Measurements from ENCODE around the gene ORC6.

The ORC6 gene

DNA sequence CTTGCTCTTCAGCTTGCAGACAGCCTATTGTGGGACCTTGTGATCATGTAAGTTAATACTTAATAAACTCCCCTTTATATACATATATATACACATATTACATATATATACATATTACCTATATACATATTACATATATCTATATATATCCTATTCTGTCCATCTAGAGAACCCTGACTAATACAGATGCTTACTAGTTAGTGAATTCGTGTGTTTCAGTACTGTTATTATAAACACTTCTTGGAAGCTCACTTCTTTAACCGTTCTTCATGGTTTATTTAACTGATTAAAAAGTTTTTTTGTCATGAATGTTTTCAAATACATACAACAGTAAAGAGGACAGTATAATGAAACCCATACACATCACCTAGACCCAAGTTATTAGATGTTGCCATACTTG lies 12.6 kb downstream of the ORC6 start:
- DNase-seq = no peak

DNA sequence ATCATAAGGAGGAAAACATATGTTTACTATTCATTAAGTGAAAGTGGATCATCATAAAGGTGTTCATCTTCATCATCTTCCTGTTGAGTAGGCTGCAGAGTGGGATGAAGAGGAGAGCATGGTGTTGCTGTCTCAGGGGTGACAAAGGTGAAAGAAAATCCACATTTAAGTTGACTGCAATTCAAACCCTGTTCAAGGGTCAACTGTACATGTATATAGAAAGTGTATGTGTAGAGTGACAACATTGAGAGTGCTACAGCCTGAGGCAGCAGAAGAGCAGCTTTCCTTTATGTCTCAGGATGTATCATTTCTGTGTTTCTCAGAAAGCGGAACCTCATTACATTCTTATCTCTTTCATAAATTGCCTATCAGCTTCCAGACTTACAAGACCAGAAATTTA lies 17.2 kb downstream of the ORC6 start:
- no peak for DNase-seq

DNA sequence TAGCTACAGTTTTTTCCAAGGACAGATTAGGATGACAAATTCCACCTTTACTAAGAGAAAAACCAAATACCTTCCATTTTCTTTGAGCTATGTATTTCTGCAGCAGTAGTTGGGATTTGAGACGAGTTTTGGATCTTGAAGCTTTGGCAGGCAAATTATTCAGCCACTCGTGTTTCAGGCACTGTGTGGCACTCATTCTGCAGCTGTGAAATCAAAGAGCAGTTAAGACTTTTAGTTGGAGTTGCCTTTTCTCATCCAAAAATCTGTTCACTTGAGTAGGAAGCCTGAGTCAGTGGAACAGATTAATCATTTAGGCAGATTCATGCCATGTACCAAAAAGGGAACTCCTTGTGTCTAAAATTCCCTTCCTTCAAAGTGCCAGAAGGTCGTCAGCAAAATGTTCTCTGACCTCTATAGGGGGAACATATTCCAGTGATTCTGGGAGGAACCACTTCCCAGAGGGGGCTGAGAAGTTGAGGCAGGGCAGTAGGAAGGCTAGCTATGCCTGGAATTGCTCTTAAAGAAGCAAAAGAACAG lies 20.1 kb downstream of the ORC6 start:
- DNase-seq = no peak

DNA sequence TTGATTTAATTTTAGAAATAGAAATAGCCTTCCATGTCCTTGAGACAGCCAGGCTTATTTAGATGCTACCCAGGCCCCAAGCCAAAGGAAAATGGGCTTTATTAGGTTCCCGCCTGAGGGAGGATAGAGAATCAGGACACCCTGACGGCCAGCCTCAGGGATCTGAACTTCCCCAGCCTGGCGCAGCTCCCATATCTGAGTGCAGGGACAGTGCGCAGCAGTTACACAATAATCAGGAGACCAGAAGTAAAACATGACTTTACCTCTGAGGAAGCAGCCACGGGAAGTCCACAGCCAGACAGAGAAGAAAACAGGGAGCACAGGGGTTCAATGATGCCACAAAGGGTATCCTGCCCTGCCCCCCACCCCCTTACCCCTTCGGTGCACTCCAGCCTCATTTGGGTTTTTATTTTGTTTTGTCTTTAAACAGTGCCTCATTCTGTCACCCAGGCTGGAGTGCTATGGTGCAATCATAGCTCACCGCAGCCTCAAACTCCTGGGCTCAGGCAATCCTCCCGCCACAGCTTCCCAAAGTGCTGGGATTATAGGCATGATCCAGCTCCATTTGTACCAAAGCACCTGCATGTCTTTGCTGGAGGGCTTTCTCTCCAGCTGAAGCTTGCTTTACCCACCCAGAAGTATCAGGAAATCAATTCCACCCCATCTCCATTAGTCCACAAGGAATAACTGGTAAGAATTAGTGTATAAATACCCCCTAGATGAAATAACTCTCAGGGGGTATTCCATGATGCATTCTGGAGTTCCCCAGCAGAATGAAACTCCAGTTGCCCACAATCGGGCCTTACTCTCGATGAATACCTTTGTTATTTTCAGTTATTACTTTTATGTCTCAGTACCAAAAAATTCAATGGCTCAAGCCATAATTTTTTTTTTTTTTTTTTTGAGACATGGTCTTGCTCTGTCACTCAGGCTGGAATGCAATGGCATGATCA lies 21.9 kb downstream of the ORC6 start:
- no peak for DNase-seq

DNA sequence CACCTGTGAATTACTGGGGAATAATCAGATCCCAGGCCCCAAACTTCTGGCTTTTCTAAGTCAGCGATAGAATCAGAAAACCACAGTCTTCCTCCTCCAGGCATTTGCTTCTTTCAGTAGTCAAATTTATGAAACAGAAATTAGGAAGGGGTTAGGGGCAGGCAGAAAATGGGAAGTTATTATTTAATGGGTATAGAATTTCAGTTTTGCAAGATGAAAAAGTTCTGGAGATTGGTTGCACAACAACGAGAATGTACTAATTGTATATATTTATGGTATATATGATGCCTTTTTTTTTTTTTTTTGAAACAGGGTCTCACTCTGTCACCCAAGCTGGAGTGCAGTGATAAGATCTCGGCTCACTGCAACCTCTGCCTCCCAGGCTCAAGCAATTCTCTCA lies 23.5 kb downstream of the ORC6 start:
- no peak for DNase-seq

DNA sequence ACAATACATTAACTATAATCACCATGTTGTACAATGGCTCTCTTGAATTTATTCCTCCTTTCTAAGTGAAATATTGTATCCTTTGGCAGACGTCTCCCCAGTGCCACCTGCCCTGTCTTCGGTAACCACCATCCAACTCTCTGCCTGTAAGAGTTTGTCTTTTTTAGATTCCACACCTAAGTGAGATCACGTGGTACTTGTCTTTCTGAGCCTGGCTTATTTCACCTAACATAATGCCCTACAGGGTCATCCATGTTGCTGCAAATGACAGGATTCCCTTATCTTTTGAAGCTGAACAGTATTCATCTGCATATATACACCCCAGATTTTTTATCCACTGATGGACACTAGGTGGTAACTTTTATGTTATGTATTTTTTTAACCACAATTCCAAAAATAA lies 24.2 kb downstream of the ORC6 start:
- DNase-seq = no peak

DNA sequence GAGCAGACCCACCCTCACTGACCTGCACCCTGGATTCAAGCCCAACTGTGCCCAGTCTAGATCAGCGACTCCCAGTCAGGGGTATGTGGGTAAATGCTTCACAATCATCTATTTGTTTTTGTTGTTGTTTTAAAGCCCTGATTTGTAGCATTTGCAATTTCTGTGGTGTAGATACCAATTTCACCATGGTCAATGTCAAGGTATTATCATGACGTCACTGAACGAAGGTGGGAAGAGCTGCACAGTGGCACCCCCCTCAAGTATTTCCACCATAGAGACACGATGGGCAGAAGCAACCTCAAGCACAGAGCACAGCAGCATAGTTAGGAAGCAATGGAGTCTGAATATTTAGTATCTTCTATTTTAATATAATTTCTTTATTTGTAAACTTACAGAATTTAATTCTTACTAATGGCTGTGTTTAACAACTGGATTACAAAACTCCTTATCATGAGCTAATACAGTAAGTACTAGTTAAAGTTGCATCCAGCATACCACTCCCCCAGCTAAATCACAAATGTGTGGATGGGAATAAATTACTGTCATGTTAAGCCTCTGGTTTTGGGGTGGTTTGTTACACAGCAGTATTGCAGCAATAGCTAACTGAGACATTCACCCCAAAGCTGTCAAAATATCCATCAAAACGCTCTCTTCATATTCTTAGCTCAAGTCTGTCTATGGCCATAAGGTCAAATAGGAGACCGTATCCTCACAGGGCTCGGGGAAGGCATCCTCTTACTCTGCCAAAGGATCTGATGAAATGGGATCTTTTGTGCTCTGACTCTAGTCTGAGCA lies 25.5 kb downstream of the ORC6 start:
- DNase-seq = no peak

DNA sequence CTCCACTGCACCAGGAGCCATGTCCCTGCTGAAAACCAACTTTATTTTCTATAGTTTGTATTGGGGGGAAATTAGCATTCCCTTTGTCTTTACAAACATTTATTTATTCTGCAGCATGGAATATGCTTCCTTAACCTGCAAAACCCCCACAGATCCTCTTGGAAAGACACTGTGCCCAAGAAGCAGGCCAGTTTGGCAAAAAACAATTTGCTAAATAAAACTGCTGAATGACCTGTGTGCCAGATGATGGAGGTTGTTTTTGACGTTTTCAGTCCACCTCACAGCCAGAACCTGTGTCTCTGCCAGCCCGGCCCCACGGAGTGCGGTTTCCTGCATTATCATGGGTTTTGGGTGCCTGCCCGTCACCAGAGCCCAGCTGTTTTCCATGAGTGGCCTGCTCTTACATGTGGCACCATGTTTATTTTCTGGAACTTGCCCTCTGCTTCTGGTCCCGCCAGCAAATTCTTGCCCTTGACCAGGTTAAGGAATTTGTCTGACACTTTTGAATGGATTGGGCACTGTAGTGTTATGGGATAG lies 26.4 kb downstream of the ORC6 start:
- no peak for DNase-seq

DNA sequence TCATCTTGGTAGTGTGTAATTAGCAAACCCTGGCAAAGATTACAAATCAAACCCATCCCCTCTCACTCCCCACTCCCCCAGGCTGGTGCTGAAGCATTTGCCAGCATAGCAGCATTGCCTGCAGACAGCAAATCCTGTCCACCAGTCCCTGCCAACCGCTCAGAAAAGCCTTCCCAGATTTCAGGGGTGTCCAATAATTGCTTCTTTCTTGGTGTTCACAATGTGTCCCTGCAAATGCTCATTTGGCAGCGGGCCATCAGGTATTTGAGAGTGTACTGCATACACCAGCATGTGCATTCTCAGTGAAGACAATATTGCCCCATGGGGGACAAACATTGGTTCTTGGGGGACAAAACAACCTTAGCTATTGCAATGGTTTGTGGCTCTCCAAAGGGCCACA lies 28.2 kb downstream of the ORC6 start:
- no peak for DNase-seq

DNA sequence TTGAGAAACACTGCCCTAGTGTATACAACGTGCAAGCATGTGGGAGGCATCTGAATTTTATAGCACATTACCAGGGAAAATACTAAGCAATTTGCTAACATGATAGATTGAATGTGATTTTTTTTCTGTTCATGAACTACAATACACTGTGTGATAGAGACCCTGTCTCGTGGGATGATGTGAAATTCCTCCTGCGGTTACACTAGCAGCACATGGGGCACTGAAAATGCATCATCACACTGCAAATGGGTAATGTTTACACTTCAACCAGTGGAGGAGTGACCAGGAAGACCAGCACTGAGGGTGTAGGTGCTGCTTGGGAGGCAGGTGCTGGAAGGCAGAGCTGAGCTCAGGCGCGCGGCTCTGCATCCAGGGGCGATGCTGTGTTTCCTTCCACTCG lies 28.8 kb downstream of the ORC6 start:
- no peak for DNase-seq

DNA sequence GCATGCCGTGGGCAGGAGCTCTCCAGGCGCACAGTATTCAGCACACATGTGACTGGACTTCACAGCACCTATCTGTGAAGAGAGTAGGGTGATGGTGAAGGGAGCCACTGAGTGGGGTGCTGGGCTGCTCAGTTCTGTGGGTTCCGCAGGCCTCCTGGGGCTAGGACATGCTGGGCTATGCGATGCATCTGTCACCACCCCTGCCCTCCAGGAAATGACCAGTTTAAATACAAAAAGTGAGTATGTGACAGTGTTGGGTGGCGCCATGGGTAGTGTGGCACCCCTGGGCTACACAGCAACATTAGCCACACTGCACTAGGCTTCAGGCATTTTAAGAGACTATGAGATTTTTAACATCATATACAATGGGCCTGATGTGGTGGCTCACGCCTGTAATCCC lies 30.1 kb downstream of the ORC6 start:
- no peak for DNase-seq

DNA sequence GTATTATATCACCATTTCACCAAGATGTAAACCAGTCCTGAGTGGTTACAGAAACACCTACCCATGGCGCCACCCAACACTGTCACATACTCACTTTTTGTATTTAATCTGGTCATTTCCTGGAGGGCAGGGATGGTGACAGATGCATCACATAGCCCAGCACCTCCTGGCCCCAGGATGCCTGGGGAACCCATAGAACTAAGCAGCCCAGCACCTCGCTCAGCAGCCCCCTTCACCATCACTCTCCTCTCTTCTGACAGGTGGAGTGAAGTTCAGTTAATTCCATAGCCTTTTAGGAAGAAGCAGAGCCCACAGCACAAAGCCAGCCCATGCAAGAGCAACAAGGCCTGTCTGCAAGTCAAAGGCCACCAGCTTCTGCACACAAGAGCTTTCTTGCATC lies 31.2 kb downstream of the ORC6 start:
- no peak for DNase-seq

DNA sequence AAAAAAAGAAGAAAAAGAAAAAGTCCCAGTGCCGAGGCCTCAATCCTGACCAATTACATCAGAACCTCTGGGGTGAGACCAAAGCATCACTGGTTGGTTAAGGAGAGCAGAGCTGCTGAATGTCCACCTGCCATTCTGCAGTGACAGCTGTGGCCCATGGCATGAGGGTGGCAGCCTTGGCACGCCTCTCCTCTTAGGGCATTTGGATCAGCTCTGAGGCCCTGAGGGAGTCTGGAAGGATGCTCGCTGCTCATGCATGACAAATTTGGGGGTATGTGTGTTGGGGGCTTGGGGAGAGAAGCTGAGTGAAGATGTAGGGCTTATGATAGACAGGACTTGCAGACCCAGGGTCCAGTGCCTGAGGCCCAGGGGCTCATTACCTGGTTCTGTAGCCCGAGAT lies 32.4 kb downstream of the ORC6 start:
- DNase-seq = no peak

DNA sequence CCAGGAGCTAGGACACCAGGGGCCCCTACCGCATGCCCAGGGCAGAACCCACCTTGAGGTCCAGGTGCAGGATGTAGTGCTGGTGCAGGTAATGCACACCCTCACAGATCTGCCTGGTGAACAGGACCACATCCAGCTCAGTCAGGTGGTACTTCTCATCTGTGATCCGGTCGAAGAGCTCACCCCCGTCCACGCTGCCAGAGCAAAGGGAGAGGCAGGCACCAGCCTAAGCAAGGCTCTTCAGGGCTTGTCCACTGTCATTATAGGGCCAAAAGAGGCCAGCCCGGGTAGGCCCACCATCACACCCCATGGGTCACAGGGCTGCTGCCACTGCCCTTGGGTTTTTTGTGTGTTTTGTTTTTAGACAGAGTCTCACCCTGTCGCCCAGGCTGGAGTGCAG lies 37.7 kb downstream of the ORC6 start:
- no peak for DNase-seq

DNA sequence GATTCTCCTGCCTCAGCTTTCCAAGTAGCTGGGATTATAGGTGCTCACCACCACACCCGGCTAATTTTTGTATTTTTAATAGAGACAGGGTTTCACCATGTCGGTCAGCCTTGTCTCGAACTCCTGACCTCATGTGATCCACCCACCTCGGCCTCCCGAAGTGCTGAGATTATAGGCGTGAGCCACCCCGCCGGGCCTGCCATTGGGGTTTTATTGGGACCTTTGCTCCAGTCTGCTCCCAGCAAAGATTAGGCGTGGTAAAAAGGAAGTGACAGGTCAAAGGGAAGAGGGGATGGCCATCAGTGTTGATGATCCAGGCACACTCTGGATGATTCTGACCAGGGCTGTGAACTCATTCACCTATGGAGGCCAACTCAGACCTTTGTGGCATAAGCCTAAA lies 38.2 kb downstream of the ORC6 start:
- no peak for DNase-seq

DNA sequence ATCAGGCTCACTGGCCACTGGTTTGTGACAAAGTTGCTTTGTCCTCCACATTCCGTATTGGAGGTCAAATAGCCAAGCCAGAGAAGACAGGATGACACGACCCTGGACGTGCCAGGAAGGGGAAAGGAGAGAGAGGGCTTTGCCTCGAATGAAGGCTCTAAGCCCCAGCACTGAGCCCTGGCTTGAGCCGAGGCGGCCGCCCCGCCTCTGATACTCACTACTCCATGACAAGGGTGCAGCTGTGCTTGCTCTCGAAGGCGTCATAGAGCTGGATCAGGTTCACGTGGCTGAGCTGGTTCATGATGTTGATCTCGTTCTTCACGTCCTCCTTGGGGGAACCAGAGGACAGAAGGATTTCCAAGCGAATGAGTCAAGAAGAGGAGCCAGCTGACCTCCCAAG lies 39.3 kb downstream of the ORC6 start:
- no peak for DNase-seq

DNA sequence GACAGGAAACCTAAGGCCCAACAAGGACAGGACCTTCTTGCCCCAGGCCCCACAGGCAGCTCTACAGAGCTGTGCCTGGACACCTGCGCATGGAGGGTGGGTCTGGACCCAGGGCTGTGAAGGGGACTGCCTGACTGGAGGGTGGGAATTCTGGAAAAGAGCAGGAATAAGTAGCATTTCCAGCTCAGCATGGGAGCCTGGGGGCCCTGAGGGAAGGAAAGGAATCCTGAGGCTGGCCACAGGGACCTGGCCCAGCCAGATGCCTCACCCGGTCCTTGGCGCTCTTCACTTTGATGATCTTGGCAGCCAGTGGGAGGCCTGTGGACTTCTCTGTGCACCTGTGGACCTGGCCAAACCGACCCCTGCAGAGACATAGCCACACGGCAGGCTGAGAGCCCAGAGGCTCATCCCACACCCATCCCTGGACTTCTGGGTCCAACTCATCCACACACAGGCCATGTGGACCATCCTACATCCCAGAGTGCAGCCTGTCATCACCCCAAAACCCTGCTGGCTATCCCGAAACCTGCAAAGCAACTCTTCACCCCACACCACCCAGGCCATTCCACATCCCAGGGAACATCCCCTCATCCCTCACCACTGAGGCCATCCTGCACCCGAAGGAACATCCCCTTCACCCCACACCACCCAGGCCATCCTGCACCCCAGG lies 40.0 kb downstream of the ORC6 start:
- no peak for DNase-seq

DNA sequence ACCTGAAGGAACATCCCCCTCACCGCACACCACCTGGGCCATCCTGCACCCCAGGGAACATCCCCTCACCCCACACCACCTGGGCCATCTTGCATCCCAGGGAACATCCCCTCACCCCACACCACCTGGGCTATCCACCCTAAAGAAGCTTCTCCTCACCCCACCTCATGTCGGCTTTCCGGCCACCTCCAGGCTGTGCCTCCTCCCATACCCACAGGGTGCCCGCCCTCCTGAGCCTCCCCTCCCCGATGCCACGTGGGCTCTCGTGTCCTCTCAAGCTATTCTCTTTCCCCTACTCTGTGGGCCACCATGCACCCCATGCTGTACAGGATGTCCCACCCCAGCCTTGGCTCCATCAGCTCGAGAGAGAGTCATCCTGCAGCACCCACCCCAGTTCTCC lies 40.7 kb downstream of the ORC6 start:
- no peak for DNase-seq

DNA sequence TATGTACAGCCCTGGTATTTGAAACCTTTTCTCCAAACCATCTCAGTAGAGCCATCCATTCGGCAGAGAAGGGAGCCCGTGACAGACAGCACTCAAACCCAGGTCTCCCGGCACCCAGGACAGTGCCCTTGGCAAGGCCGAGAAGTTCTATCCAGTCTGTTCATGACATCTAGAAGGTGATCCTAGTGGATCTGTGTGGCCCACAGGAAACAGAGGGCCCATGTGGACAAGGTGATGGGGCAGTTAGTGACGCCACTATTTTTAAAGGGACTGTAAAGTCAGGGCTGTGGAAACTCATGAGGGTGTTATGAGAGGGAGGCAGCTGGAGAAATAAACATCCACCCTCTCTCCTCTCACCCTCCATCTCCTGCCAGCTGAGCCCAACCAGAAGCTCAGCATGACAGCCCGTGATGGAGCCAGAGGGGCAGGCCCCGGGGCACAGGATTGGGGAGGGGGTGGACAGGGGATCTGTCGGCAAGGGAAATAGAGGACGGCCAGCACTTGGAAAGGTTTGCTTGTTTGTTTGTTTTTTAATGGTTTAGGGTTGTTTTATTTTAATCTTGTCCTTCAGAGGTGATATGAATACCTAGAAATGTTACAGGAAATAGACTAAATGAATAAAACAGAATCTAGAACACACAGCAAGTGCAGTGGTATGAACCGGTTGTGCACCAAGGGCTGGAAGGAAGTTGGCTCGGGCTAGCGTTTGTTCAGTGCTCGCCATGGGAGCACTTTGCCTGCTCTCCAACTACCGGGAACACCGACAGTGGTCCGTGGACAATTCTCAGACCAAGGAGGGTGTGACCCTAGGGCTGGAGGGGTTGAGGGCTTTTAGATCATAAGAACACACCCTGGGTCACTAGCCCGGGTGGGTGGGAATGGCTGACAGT lies 41.6 kb downstream of the ORC6 start:
- no peak for DNase-seq

DNA sequence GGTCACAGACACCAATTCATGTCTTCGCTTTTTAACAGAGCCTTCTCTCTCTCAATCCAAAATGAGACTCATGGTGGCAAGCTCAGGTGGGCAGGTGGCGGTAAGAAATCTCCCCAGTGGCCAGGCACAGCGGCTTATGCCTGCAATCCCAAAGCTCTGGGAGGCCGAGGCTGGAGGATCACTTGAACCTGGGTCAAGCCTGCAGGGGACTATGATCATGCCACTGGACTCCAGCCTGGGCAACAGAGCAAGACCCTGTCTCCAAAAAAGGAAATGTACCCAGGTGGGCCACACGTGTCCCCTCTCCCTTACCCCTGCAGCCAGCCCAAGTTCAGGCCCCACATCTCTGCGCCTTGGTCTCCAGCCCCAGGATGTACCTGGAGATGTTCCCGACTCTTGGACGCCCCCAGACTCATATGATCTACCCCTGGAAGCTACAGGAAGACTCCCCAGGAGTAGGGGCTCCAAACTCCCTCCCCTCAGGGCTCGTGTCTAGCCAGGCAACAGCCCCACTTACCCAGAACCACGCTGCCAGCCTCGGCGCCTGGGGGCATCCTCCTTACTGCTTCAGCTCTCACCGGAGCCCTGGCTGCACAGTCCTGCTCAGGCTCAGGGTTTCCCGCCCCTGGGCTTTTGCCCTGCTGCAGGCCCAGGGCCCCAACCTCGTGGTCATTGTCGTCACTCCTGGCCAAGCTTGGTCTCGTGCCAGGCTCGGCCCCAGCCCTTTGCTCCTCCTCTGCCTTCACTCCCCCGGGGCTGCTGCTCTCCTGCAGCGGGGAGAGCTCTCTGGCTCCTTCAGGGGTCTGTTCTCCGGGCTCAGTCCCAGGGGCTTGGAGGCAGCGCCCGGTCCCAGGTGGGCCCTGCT lies 42.5 kb downstream of the ORC6 start:
- DNase-seq = no peak

DNA sequence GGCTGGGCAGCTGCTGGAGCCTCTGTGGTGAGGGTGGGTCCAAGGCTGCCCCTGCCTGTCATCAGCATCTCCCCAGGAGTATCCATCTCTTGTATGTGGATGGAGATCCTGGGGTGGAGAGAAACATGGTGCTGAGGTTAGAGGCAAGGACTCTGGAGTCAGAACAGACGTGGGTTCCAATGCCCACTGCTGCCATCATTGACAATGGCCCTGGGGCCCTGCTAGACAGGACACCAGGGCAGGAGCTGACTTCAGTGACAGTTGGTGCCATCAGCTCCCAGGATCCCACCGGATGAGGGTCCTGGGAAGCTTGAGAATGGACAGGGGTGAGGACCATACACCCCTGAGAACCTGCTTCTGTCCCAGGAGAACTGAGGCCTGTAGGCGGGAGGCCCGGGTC lies 43.1 kb downstream of the ORC6 start:
- no peak for DNase-seq
